NT2/D1 (cell line): ENCODE measurements around the gene CPNE1.

Experiments
- YY1 ChIP-seq: IDR thresholded peaks from 2 replicates; pipeline ENCODE4 v1.6.1; 2011; ENCODE audit not compliant: insufficient read length, insufficient read depth
- ZNF274 ChIP-seq: IDR thresholded peaks from 2 replicates; pipeline ENCODE4 v1.6.1; 2011; ENCODE audit warnings: mild to moderate bottlenecking, low read depth, low read length

DNA sequence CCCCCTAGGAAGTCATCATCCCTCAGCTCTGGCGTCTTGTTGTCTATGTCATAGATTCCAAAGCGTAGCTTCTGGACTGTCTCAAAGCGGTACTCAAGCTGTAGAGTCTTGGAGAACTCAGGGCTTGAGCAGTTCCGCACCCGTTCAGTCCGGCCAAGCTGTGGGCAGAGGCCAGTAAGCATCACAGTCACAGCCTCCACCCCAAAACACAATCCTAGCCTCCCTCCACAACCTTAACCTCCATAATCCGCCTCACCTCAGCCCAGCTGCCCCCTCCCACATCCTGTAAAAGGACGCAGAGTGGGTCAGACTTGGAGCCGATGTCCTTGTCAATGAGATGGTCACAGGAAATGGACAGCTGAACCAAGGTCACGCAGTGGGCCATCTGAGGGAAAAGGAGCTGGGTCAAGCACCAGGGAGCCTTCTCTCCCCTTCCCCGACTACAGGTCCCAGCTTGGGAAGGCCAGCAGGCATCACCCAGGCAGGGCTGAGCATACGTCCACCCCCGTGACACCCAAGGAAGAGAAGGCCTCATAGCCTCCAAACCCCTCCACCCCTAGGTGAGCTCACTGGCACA is 32.1 kb downstream of the CPNE1 start:
- TF ChIP-seq ZNF274 (no peak), YY1 (no peak)
